B cell (primary cell): ENCODE measurements around the gene PLRG1. TPM values are rescaled to one million over a fixed set of nuclear protein-coding genes. Genes with fewer than 3 reads are reported as not detected.

ENCODE experiments used
- ATAC-seq: fragments of 200-7000 bp; cut with Tn5 transposase; one replicate; pipeline ENCODE4 v1.10.0; 2021; ENCODE audit warnings: low read depth, mild to moderate bottlenecking, moderate number of reproducible peaks, moderate library complexity
- CTCF ChIA-PET: fragments of 350-600 bp; sonication (Branson Sonifier 250); formaldehyde crosslinking; loops from one replicate; lab custom pipeline; 2021; ENCODE audit warnings: antibody characterized with exemption, inconsistent platforms; lab: Charles Lee
- POLR2A ChIA-PET: fragments of 350-600 bp; sonication (Branson Sonifier 250); formaldehyde crosslinking; loops from one replicate; lab custom pipeline; 2021; ENCODE audit warnings: antibody characterized with exemption; lab: Charles Lee
- DNase-seq: peaks from one replicate; pipeline ENCODE4 v3.0.0; 2013
- H2AFZ ChIP-seq: 2 replicates; pipeline ENCODE4 v1.6.1; 2012; ENCODE audit warnings: mild to moderate bottlenecking, low read depth, low read length; ENCODE audit not compliant: insufficient read depth, poor library complexity, severe bottlenecking
- H3K27ac ChIP-seq, 2 donors: 1 replicate in 1 of 2; 2 replicates in 1 of 2; pipeline ENCODE4 v1.5.1; 2012 to 2013; ENCODE audit warnings: low read length in 2 of 2, mild to moderate bottlenecking in 2 of 2, moderate library complexity in 1 of 2
- H3K27me3 ChIP-seq, 4 experiments: fragments of 200-600 bp in 1 of 4; sonication (generic) in 1 of 4; replicated peaks in 1 of 4; 1 replicate in 2 of 4; 2 replicates in 2 of 4; pipeline versions ENCODE4 v1.6.1 to v1.7.0; 2013 to 2016; ENCODE audit warnings: low read length in 3 of 4, mild to moderate bottlenecking in 2 of 4, mixed read lengths in 1 of 4, moderate library complexity in 1 of 4; ENCODE audit not compliant: insufficient read depth in 4 of 4, control insufficient read depth in 3 of 4; ENCODE audit errors: control extremely low read depth in 1 of 4
- H3K36me3 ChIP-seq, 2 experiments: replicated peaks in 1 of 2; 1 replicate in 1 of 2; 2 replicates in 1 of 2; pipeline versions ENCODE4 v1.6.1 to v1.7.1; 2013; ENCODE audit warnings: low read length in 1 of 2; ENCODE audit not compliant: insufficient read depth in 2 of 2, control insufficient read depth in 1 of 2; ENCODE audit errors: control extremely low read depth in 1 of 2, extremely low read depth in 1 of 2
- H3K4me1 ChIP-seq, 2 donors: fragments of 200-600 bp in 1 of 2; sonication (generic) in 1 of 2; 1 replicate in 1 of 2; 2 replicates in 1 of 2; pipeline versions ENCODE4 v1.5.1 to v1.6.1; 2013 to 2017; ENCODE audit warnings: low read length in 2 of 2; ENCODE audit not compliant: control insufficient read depth in 2 of 2, insufficient read depth in 2 of 2
- H3K4me2 ChIP-seq: replicated peaks from 2 replicates; pipeline ENCODE3; 2012; ENCODE audit warnings: mild to moderate bottlenecking, low read depth, low read length; ENCODE audit not compliant: poor library complexity, severe bottlenecking
- H3K4me3 ChIP-seq, 5 experiments: fragments of 200-600 bp in 1 of 5; sonication (generic) in 1 of 5; 1 replicate in 3 of 5; 2 replicates in 2 of 5; pipeline versions ENCODE4 v1.5.1 to v1.7.0; 2011 to 2016; ENCODE audit warnings: low read length in 4 of 5, mild to moderate bottlenecking in 4 of 5, low read depth in 2 of 5, control low read depth in 1 of 5, moderate library complexity in 1 of 5; ENCODE audit not compliant: insufficient read depth in 1 of 5; ENCODE audit errors: control extremely low read depth in 1 of 5, extremely low read depth in 1 of 5
- H3K79me2 ChIP-seq: fragments of 200-600 bp; sonication (generic); one replicate; pipeline ENCODE4 v1.6.0; 2016; ENCODE audit warnings: low read length; ENCODE audit not compliant: control insufficient read depth, insufficient read depth
- H3K9ac ChIP-seq: fragments of 200-600 bp; sonication (generic); 2 replicates; pipeline ENCODE4 v1.6.1; 2017; ENCODE audit warnings: mild to moderate bottlenecking, low read length, moderate library complexity
- H3K9me3 ChIP-seq, 3 donors: one replicate each; pipeline versions ENCODE4 v1.6.1 to v1.7.1; 2013; ENCODE audit warnings: low read length in 2 of 3; ENCODE audit not compliant: control insufficient read depth in 2 of 3, insufficient read depth in 1 of 3; ENCODE audit errors: control extremely low read depth in 1 of 3
- H4K20me1 ChIP-seq: 2 replicates; pipeline ENCODE4 v1.6.0; 2012; ENCODE audit warnings: mild to moderate bottlenecking, low read length; ENCODE audit not compliant: insufficient read depth, control insufficient read depth, poor library complexity, severe bottlenecking
- H3K27ac Mint-ChIP-seq: one replicate; pipeline ENCODE4 v1.8.0; 2021; ENCODE audit warnings: mixed read lengths
- H3K27me3 Mint-ChIP-seq: one replicate; pipeline ENCODE4 v1.8.0; 2021; ENCODE audit warnings: mixed read lengths
- H3K4me1 Mint-ChIP-seq: one replicate; pipeline ENCODE4 v1.8.0; 2021; ENCODE audit warnings: mixed read lengths
- H3K4me3 Mint-ChIP-seq: one replicate; pipeline ENCODE4 v1.8.0; 2021; ENCODE audit warnings: mixed read lengths
- H3K9me3 Mint-ChIP-seq: one replicate; pipeline ENCODE4 v1.8.0; 2022; ENCODE audit warnings: mixed read lengths; ENCODE audit not compliant: insufficient read depth
- CTCF ChIP-seq: fragments of 200-600 bp; IDR thresholded peaks from one replicate; pipeline ENCODE4 v1.8.0; 2022; ENCODE audit warnings: antibody characterized with exemption, mild to moderate bottlenecking
- EZH2 ChIP-seq: IDR thresholded peaks from 2 replicates; pipeline ENCODE4 v1.6.1; 2012; ENCODE audit warnings: borderline replicate concordance, low read depth, mild to moderate bottlenecking, moderate library complexity, low read length; ENCODE audit not compliant: insufficient read depth, poor library complexity, severe bottlenecking
- WGBS: methylation state at CpG from one replicate; pipeline ENCODE4 v1.1.5; 2013; ENCODE audit warnings: missing lambda C conversion rate; ENCODE audit not compliant: insufficient coverage; 5-methylcytosine and 5-hydroxymethylcytosine counted together
- intact Hi-C: fragments of 100-400 bp; cut with micrococcal nuclease; formaldehyde crosslinking; loops from one replicate; pipeline ENCODE4 v1.10.0; 2022
- polyA plus RNA-seq: library from polyadenylated mRNA; depleted of rRNA; stranded (reverse); fragments of >200 nt; gene quantifications from 2 replicates; pipeline ENCODE4 v1.2.3, GENCODE V29; 2012
- total RNA-seq, 2 donors: library from RNA; stranded (reverse); fragments of 120-200 nt in 1 of 2; gene quantifications; 1 replicate in 1 of 2; 2 replicates in 1 of 2; pipeline versions ENCODE4 v1.2.3 to v1.2.4, GENCODE V29; 2013 to 2022

The PLRG1 gene
- total and polyA plus RNA-seq, 2 donors (not counting 1 experiment from before 2014, with no cell fraction given), result 41.8 to 79.0 TPM

DNA sequence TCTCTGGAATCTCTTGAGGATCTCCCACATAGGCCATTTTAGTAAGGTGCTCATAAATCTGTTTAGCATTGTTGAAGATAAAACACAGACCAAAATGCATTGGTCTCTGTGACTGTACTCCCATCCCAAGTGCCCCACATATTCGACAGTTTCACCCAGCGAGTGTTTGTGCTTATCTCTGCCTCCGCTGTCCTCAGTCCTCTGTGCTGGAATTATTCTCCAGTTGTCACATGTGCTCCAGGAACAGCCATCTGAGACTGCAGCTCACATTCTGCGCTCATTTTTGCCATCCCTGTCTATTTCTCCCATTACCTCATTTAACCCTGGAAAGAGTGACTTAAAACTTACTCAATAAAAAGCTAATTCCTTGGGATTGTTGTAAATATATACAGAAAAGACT is 31.0 kb downstream of the PLRG1 start:
- Histone ChIP-seq H3K27ac (no peak overlapping the region), H3K4me3 (no peak overlapping the region), H3K27me3 (peaks cover 0 to 6% (median 2%) of the 10 kb centered on the region in 4 experiments), H3K9ac (no peak overlapping the region), H3K4me1 (no peaks in the 10 kb centered on the region), H3K9me3 (no peaks in the 10 kb centered on the region), H3K4me2 (no peak overlapping the region), H3K36me3 (no peaks in the 10 kb centered on the region), H2AFZ (no peak overlapping the region), H4K20me1 (no peaks in the 10 kb centered on the region), H3K79me2 (no peaks in the 10 kb centered on the region)
- ChIA-PET CTCF (interaction anchor here (1.6 to 3.1 kb wide), 2 partner anchors 13 to 16 kb away, joined by 3 to 11 read pairs; no protein-coding TSS in a partner anchor), POLR2A (no interaction called here)
- Mint-ChIP-seq H3K9me3 (no peaks in the 10 kb centered on the region), H3K4me1 (no peaks in the 10 kb centered on the region), H3K4me3 (no peak overlapping the region), H3K27ac (no peak overlapping the region), H3K27me3 (peaks cover 61% of the 10 kb centered on the region)
- ATAC-seq, result no peak
- intact Hi-C loops, result no loop called here
- 98% methylated on average over 4 of the region's 4 CpGs for WGBS
- TF ChIP-seq CTCF (no peak), EZH2 (no peak)
- DNase-seq, result no peak

- Histone ChIP-seq H3K4me3 (no peak overlapping the region), H3K27me3 (peaks cover 0 to 11% (median 5%) of the 10 kb centered on the region in 4 experiments), H3K9ac (no peak overlapping the region), H3K27ac (no peak overlapping the region), H3K4me1 (peaks cover 0 to 3% of the 10 kb centered on the region in 2 donors), H3K9me3 (no peaks in the 10 kb centered on the region), H2AFZ (no peak overlapping the region), H4K20me1 (no peaks in the 10 kb centered on the region), H3K36me3 (no peaks in the 10 kb centered on the region), H3K79me2 (no peaks in the 10 kb centered on the region), H3K4me2 (no peak overlapping the region)
- Mint-ChIP-seq H3K4me3 (no peak overlapping the region), H3K27ac (no peak overlapping the region), H3K9me3 (no peaks in the 10 kb centered on the region), H3K27me3 (peaks cover 53% of the 10 kb centered on the region), H3K4me1 (peaks cover 4% of the 10 kb centered on the region)
- TF ChIP-seq CTCF (no peak), EZH2 (no peak)
- no CpG with 5 or more reads among the region's 4 CpGs for WGBS
- CTCF ChIA-PET, result interaction anchor here (1.5 kb wide), 1 partner anchor 9 kb away, joined by 3 read pairs; no protein-coding TSS in a partner anchor
- POLR2A ChIA-PET, result no interaction called here
- ATAC-seq (no peak), DNase-seq (no peak)
- intact Hi-C loops, result no loop called here
Measured at GRCh38 chr4:154517591-154517990, 32.6 kb downstream of the PLRG1 start.
